Measurements from ENCODE around the gene KRTAP2-1.
"Not testable (repeated sequence)": the region's sequence is repeated elsewhere in the genome, so short reads cannot be mapped to it uniquely, and the experiment has no call there.

The KRTAP2-1 gene, protein sequence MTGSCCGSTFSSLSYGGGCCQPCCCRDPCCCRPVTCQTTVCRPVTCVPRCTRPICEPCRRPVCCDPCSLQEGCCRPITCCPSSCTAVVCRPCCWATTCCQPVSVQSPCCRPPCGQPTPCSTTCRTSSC

DNA sequence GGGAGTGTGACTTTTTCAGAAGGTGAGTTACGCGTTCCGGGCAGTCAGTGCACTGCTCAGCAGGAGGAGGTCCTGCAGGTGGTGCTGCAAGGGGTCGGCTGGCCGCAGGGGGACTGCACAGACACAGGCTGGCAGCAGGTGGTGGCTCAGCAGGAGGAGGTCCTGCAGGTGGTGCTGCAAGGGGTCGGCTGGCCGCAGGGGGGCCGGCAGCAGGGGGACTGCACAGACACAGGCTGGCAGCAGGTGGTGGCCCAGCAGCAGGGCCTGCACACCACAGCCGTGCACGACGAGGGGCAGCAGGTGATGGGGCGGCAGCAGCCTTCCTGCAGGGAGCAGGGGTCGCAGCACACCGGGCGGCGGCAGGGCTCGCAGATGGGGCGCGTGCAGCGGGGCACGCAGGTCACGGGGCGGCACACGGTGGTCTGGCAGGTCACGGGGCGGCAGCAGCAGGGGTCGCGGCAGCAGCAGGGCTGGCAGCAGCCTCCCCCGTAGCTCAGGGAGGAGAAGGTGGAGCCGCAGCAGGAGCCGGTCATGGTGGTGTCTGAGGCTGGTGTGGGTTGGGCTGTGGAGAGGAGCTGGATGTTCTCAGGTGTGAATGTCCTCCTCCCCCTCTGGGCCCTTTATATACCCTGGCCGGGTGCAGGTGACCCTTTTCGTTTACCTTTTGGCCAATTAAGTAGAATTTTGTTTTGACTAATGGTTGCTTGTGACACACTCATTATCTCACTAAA is at the start of gene KRTAP2-1:
KRTAP2-1 (minus strand) TSS at position 582 of the 731 bp plus-strand sequence; CDS start at position 533, 49 bp downstream.
- H3K27ac ChIP-seq = not testable (repeated sequence)

DNA sequence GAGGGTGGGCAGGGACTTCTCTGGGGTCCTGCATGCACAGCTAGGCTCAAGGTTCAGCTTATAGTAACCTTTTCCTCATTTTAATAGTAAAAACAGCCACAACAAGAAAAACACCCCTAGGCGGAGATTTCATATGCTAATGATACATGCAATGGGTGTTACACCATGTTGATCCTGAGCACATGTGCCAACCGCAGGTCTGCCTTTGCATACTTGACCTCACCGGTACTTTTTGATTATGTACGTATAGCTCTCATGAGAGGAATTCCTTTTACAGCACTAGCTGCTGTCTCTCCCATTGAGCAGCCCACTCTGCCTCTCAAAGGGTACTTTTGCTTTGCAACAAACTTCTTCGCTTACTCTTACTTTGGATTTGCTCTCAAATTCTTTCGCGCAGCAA is 48.9 kb upstream of the KRTAP2-1 start:
- TF ChIP-seq, protein P1, sequence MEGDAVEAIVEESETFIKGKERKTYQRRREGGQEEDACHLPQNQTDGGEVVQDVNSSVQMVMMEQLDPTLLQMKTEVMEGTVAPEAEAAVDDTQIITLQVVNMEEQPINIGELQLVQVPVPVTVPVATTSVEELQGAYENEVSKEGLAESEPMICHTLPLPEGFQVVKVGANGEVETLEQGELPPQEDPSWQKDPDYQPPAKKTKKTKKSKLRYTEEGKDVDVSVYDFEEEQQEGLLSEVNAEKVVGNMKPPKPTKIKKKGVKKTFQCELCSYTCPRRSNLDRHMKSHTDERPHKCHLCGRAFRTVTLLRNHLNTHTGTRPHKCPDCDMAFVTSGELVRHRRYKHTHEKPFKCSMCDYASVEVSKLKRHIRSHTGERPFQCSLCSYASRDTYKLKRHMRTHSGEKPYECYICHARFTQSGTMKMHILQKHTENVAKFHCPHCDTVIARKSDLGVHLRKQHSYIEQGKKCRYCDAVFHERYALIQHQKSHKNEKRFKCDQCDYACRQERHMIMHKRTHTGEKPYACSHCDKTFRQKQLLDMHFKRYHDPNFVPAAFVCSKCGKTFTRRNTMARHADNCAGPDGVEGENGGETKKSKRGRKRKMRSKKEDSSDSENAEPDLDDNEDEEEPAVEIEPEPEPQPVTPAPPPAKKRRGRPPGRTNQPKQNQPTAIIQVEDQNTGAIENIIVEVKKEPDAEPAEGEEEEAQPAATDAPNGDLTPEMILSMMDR (conservative IDR thresholded peaks at IDR 0.05) = no peak
- no peak overlapping the region for H3K27ac ChIP-seq

DNA sequence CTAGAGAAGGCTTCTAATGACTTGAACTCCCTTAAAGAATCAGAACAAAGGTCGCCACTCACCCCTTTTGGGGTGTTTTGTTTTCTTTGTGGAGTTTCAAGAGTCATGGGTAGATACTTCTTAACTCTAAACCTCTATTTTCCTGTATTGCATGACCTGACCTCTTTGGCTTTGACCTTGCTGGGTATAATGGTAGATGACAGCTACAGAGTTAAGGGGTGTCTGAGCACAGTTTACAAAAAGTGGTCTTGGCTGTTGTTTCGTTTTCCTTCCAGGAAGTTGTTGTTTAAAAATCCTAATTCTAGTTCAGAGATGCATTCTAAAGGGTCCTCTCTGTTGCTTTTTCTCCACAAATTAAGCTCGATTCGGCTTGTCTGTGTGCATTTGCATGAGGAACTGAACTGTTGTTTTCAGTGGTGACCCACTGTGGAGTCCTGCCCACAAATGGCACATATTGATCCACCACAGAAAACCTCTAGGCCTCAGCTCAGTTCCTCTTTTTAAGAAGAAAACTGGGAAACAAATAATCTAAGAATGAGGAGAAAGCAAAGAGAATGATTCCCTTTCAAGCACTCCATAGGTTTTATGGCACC is 41.7 kb upstream of the KRTAP2-1 start:
- not testable (repeated sequence) for H3K27ac ChIP-seq

DNA sequence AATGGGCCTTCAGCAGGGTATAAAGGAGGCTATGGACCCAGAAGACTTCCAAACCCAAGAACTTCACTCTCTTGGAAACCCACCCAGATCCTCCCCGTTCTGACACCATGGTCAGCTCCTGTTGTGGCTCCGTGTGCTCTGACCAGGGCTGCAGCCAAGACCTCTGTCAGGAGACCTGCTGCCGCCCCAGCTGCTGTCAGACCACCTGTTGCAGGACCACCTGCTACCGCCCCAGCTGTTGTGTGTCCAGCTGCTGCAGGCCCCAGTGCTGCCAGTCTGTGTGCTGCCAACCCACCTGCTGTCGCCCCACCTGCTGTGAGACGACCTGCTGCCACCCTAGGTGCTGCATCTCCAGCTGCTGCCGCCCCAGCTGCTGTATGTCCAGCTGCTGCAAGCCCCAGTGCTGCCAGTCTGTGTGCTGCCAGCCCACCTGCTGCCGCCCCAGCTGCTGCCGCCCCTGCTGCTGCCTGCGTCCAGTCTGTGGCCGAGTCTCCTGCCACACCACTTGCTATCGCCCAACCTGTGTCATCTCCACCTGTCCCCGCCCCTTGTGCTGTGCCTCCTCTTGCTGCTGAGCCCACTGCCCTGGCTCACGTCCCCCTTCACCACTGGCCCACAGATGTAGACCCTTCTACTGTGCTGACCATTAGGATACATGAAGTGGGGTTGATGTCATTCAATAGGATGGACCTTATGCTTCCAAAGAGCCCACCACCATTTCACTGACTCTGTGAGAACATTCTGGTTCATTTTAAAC is 37.2 kb upstream of the KRTAP2-1 start, which contains the start of gene KRTAP4-7:
KRTAP4-7 (plus strand) TSS at position 51 of the 757 bp plus-strand sequence; CDS start at position 108, 57 bp downstream.
- not testable (repeated sequence) for H3K27ac ChIP-seq

DNA sequence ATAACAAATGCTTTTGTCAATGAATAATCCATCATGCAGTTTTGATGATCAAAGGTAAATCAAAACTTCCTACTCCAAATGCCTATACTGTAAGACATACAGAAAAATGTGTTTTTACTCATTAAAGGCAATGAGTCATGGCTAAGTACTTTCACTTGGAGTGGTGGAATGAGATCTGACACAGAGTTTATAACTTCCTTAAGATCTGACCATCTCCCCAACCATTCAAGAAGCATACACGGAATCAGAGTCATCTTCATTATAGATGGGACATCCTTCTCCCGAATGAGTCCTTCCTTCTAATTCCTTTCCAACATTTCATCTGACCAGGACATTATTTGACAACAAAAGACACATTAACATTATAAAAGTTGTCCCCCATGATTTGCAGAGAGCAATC is 36.3 kb upstream of the KRTAP2-1 start:
- H3K27ac ChIP-seq = not testable (repeated sequence)

DNA sequence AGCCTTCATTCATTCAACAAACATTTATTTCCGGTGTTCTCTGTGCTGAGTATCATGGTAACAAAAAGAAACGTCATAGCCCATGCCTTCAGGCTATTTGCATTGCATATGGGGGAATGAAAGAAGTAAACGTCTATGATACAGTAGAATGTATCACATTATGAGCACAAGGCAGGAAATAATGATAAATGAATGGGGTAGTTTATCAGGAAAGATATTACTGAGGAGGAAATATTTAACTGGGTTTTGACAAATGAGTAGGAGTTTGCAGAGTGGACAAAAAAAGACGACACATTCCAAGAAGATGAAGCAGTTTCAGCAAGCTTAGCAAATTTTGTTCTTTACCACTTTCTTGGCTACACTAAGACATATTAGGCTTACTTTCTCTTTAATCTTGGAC is 35.5 kb upstream of the KRTAP2-1 start:
- TF ChIP-seq, protein P1 (conservative IDR thresholded peaks at IDR 0.05) = no peak
- no peak overlapping the region for H3K27ac ChIP-seq

DNA sequence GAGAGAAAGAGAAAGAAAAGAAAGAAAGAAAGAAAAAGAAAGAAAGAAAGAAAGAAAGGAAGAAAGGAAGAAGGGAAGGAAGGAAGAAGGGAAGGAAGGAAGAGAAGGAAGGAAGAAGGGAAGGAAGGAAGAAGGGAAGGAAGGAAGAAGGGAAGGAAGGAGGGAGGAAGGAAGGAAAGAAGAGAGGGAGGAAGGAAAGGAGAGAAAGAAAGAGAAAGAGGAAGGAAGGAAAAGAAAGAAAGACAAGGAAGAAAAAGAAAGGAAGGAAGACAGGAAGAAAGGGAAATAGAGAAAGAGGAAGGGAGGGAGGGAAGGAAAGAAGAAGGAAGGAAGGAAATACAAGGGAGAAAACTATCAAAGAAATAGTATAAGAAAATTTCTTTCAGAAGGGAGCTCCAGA is 29.7 kb upstream of the KRTAP2-1 start:
- H3K27ac ChIP-seq = no peak overlapping the region
- TF ChIP-seq, protein P1 (conservative IDR thresholded peaks at IDR 0.05) = no peak

DNA sequence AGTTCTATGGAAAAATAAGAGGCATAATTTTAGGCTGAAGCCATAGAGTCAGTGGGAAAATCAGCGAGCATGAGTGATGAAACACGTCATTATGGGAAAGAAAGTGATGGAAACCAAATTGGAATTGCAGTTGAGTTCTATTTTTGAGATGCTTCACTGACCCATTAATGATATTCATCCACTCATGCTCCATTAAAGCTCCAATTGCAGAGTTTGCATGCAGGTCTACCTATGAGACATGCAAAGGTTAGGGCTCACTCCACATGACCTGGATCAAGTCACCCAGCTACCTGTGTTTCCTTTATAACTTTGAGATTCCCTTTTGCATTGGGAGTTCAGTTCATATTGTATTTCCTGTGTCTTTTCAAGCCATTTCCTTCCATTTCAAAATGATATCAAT is 26.6 kb upstream of the KRTAP2-1 start:
- TF ChIP-seq, protein P1 (conservative IDR thresholded peaks at IDR 0.05) = no peak
- no peak overlapping the region for H3K27ac ChIP-seq

DNA sequence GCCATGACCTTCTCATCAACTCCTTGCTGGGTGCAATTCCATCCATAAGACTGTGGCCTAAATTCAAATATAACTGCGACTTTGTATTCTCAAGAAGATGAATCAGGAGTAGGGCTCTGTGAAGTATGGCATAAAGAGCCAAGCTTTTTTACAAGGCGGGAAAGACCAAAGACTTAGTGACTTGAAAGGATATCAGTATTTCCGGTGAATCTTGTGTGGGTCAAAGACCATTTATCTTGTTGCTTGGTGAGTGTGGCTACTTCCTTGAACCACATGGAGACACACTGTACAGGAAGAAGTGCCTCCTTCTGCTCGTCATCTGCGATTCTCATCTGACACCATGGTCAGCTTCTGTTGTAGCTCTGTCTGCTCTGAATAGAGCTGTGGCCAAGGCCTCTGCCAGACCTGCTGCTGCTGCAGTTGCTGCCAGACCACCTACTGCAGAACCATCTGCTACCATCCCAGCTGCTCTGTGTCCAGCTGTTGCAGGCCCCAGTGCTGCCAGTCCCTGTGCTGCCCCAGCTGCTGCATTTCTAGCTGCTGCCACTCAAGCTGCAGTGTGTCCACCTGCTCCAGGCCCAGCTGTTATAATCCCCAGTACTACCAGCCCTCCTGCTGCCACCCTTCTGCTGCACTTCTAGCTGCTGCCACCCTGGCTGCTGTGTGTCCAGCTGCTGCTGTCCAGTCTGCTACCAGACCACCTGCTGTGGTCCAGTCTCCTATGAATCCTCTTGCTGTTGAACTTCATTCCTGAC is 24.7 kb upstream of the KRTAP2-1 start:
- H3K27ac ChIP-seq = no peak overlapping the region
- TF ChIP-seq, protein P1 (conservative IDR thresholded peaks at IDR 0.05) = no peak
